ENCODE data around the gene ADD1.

ADD1 gene

DNA sequence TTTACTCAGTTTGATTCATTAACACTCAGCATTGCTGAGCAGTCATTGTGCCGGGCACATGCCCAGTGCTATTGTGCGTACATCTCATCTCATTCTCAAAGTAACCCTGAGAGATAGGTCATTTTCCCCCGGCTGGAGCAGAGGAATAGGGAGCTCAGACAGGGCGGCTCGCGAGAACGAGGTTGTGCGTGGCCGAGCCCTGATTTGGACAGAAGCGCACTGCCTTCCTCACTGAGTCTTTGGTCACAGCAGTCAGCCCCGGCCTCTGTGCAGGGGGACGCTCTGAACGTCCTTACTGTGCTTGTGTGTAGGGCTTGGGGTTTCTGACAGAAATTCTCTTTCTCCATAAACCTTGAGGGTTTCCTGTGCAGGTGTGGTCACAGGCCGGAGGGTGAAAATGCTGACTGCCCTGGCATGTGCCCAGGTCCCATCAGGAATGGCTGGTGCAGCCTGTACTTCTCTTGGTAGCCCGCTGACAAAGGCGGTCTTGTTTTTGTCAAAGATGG lies 80.1 kb downstream of the ADD1 start:
- no peak for DNase-seq

DNA sequence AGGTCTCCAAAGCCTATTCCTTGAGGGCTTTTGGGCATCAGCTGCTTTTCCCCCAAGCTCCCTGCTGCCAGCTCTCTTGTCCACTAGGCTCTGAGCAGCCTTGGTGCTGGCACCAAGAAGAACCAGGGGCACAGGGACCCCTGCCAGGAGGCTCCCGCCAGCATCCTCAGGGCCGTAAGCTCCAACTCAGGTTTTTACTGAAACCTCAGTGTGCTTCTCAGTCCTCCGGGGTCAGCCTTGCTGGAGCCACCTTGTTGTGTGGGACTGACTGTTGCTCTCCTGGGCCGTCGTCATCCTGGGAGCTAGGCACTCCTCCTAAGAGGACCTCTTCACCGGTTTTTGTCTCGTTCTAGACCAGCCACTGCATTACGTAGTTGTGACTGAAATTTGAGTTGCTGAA lies 80.6 kb downstream of the ADD1 start:
- no peak for DNase-seq

DNA sequence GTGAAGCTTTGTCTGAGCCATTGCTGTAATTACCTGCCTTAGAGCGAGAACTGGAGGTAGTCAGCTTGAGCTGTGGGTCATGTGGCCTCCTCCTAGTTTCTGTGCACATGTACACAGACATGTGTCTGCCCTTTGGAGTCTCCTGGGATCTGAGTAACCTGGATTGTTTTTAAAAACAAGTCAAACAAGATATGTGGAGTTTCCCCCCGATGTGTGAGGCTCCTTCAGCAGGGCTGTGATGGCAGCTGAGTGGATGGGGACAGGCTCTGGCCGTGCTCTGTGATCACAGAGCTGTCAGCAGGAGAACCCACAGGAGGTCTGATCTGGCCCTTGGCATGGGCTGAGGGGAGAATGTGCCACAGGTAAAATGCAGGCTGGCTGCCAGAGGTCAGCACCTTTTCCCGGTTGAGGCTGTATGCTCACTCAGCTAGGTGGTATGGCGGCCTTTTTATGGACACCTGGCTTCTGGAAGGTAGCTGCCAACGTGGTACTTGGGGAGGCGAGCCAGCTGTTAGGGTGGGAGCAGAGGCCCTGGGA lies 81.2 kb downstream of the ADD1 start:
- DNase-seq = no peak

DNA sequence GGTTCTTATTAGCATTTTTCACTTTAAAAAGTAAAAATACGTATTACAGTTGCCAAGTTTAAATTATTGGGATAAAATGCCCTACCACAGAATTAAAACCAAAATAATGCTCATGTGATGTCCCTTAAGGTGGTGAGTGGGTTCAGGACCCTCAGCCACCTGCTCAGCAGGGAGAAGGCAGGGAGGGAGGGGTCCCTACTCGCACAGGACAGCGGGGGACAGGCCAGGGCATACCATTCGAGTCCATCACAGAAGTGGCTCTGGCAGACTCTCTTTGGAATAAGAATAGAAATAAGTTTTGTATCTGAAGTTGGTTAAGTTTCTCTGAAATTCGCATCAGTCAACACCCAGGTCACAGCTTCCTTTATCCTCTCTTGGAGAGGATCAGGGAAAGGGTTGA lies 81.9 kb downstream of the ADD1 start:
- no peak for DNase-seq

DNA sequence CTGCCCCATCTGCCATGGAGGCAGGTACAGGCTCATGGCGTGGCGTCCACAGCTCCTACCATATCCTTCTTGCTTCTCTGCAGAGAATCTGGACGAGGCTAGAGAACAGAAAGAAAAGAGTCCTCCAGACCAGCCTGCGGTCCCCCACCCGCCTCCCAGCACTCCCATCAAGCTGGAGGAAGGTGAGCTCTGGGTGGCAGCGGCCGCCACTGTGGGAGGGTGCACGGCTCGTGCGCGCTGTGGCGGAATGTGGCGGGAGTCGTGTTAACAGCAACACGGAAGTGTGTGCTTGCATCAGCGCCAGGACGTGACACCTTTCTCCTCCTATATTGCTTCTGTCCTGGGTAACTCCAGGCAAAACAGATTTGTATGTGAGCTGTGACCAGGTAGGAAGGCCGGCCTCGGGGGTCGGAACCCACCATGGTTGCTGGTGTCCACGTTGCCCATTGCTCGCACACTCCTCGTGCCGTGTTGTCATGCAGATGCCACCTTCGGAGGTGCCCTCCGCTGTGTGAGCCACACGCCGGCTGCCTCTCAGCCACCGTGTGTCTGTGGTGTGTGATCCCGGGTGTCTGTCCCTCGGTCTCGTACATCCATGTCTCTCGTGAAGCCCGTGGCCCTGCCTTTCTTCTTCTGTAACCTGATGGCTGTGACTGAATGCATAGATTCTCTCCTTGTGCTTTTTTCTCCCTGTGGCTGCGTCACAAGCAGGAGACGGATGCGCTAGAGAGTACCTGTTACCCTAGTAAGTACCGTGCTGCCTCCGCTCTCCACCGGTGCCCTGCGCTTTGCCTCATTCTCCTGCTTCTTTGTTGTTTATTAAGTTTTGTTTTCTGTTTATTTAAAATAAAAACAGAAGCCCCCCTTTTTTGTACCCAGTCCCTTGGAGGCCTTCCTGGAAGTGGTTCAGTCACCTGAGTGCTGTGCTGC lies 82.6 kb downstream of the ADD1 start:
- no peak for DNase-seq

DNA sequence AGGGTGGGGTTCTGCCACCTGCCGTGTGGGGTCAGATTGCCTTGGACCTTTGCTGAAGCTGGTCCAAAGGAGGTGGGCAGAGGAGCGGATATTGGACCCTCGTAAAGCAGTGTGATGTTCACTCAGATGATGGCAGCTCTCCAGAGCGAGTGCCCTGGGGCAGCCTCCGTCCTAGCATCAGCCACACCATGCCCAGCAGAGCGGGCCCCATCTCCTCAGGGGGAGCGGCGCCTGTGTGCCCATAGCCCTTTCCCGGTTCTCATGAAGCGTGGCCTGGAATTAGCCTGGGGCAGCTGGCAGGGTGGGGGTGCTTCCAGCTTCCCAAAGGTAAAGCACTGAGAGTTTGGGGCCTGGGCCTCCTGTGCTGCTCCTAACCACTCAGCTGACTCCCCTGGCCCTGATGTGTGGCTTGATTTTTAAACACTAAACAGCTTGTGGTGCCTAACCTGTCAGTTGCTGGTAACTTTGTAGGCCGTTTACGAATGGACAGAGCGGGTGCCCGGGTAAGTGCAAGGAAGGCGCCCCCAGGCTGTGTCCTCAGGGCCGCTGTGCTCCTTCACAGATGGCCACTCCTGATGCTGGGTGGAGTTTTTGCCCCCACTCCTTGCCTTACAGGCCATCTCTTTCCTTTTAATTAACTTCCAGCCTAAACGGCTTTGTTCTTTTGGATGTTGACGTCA lies 83.5 kb downstream of the ADD1 start:
- DNase-seq = no peak

DNA sequence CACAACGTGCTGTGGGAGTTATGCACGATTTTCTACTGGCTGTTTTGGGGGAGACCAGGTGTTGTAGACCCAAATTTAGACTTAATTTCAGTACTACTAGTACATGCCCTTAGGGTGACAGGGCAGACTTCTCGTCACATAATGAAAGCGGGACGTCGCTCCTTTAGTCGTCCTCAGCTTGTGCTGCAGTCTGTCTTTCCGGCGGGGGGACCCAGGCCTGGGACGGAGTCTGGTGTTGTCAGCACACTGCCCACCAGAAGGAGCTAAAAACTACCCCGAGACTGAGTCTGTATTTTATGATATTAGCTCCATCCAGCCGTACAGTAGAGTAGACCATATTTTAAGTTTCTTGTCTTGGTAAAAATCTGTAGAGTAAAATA lies 84.0 kb downstream of the ADD1 start:
- DNase-seq = no peak

DNA sequence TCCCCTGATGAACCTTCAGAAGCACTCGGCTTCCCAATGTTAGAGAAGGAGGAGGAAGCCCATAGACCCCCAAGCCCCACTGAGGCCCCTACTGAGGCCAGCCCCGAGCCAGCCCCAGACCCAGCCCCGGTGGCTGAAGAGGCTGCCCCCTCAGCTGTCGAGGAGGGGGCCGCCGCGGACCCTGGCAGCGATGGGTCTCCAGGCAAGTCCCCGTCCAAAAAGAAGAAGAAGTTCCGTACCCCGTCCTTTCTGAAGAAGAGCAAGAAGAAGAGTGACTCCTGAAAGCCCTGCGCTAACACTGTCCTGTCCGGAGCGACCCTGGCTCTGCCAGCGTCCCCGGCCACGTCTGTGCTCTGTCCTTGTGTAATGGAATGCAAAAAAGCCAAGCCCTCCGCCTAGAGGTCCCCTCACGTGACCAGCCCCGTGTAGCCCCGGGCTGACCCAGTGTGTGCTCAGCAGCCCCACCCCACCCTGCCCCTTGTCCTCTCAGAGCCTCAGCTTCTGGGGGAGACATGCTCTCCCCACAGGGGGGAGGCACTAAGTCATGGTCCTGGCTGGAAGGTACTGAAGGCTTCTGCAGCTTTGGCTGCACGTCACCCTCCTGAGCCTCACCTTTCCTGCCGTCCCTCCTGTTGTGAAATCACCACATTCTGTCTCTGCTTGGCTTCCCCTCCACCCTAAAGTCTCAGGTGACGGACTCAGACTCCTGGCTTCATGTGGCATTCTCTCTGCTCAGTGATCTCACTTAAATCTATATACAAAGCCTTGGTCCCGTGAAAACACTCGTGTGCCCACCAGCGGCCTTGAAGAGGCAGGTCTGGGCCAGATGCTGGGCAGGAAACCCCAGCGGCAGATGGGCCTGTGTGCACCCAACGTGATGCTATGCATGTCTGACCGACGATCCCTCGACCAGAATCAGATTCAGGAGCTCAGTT lies 84.9 kb downstream of the ADD1 start:
- DNase-seq = no peak

DNA sequence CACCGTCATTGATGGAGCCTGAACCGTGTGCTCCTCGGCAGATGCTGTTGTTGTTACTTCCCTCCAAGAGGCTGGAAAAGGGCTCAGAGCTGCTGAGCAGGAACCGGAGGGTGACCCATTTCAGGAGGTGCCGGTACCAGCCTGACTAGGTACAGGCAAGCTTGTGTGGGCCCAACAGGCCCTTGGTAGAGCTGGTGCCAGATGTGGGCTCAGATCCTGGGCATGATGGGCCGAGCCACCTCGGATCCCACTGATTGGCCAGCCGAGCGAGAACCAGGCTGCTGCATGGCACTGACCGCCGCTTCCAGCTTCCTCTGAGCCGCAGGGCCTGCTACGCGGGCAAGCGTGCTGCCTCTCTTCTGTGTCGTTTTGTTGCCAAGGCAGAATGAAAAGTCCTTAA lies 85.8 kb downstream of the ADD1 start:
- DNase-seq = no peak

DNA sequence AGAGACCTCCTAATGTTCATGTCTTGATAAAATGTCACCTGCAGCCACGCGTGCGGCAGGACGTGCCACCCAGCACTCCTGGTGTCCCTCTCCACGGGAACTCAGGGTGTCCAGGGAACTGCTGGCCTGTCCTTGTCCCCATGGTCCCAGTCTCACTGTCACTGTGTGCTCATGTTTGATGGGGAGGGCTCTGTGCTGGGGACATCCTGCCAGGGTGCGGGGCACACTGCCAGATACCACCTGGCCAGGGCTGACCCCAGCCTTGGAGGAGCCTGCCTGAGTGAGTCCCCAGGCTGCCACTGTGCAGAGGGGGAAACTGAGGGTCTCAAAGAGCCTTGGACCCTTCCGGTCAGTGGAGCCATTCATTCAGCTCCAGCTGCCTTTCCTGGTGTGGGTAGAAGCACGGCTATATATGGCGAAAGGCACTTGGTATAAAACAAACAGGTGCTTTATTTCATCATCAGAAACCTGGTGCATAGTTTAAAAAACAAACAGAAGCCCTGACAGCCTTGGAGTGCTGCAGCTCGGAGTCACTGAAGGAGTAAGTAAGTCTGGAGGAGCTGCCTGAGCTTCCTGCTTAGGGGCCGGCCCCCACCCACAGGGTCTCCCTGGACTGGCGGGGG lies 86.6 kb downstream of the ADD1 start:
- no peak for DNase-seq

DNA sequence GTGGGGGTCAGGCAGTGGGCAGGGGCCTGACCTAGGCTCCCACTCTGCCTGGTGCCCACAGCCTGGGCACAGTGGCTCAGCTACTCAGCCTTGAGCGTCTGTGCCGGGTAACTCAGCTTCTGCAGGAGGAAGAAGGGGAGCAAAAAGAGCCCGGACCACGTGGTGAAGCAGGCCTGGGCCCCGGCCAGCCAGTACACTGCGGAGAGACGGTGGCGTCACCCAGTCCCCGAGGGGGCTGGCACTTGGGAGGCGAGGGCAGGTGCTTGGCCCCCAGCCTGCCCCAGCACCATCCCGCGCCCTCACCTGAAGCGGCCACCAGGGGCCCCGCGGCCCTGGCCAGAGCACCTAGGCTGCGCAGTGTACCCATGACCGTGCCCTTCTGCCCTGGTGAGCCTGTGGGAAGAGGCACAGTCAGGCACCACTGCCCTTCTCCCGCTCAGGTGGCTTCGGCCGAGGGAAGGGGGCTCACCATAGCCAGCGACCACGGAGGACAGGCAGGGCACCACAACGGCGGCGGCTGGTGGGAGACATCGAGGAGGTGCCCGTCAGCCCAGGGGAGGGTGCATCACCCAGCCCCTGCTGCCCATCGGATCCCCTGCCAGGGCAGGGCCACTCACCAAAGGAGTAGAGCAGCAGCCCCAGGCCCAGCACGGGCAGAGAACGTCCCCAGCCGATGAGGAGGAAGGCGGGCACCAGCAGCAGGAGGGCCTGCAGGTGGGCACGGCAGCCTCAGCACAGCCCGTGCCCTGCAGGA lies 87.3 kb downstream of the ADD1 start:
- no peak for DNase-seq

DNA sequence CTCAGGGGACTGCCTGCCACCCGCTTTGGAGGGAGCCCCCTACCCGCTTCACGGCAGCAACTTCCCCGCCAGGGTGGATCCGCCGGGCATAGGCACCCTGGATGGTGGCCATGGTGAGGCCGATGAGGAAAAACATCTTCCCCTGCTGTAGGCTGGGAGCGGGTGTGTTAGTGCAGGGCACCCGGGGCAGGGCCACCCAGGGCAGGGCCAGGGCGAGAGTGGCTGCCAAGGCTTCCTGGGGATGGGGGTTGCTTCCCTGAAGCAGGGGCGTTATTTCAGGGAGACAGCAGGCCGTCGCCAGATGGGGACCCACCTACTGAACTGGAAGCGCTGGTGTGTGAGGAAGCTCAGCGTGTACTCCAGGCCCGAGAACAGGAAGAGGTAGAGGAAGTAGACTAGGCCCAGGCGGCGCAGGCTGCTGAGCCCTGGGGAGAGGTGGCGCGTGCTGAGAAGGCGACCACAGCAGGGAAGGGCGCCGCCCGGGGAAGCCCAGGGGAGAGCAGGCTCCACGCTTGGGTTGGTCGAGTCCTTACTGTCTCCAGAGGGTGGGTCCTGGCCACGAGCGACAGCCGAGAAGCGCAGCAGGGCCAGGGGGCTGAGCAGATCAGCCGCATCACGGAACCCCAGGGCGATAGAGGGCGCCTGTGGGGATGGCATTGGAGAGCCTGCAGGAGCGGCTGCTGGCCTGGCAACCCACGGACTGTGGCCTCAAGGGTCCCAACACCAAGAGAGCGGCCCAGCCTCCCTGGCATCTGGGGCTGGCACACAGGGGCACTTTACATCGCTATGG lies 88.1 kb downstream of the ADD1 start:
- no peak for DNase-seq

DNA sequence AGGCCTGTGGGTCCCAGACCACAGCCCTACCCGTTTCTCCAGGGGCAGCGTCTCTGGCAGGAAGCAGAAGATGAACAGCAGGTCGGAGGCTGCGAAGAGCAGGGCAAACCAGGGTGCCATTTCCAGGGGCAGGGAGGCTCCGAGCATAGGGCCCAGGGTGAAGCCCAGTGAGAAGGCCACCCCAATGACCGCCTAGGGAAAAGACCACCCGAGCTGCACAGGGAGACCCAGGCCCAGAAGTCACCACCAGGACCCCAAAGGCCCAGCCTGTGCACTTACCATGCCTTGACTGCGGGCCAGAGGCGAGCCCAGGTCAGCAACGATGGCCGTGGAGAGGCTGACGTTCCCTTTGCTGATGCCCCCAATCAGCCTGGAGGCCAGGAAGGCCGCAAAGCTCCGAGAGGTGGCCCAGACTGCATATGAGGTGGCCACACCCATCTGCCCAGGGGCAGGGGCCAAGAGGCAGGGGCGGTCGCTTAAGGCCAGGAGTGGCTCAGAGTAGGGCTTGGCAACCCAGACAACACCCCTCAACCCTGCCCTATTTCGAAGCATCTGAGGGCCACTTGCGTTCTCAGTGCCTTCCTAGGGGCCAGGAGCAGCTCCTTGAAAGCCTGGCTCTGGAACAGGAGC lies 88.8 kb downstream of the ADD1 start:
- no peak for DNase-seq

DNA sequence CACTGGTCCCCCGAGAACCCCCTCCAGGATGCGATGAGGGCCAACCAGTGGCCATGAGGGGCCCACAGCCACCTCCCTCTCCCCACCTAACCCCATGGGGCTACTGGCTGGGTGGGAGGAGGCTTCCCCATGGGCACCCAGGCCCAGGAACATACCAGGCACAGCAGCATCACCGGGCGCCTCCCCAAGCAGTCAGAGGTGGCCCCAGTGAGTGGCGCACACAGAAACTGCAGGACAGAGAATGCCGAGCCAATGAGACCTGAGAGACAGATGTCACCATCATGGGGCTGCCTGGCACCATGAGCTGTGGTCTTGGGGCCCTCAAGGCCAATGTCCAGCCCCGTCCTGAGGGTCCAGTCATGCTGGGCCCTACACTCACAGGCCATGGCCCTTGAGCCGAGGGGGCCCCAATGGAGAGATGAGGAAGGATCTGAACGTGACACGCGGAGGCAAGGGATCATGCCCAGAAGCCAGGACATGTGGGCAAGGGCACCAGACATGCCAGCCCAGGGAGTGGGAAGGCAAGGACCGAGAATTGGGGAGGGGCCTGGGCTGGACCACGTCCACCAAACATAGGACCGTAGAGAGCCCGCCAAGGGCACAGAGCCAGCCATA lies 89.4 kb downstream of the ADD1 start:
- DNase-seq = no peak

DNA sequence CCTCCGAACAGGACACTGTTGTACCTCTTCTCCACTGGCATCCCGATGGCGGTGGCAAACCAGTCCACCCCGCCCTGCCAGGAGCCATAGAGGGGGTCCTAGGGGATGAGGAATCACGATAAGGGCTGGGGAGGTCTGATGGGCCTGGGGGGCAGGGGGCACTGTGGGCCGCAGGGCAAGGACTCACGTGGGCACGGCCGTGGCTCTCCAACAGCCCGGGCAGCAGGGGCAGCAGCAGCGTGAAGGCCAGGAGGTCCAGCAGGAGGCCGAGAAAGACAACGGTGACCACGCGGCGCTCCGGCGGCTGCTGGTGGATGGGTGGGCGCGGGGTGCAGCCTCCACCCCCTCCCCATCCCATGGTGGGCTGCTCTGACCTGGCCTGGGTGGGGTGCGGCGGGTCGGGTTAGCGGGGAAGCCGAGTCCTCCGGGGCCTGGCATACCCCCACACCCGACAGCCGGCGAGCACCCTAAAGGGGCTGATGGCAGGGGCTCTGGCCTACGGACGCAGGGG lies 90.0 kb downstream of the ADD1 start:
- DNase-seq = no peak

DNA sequence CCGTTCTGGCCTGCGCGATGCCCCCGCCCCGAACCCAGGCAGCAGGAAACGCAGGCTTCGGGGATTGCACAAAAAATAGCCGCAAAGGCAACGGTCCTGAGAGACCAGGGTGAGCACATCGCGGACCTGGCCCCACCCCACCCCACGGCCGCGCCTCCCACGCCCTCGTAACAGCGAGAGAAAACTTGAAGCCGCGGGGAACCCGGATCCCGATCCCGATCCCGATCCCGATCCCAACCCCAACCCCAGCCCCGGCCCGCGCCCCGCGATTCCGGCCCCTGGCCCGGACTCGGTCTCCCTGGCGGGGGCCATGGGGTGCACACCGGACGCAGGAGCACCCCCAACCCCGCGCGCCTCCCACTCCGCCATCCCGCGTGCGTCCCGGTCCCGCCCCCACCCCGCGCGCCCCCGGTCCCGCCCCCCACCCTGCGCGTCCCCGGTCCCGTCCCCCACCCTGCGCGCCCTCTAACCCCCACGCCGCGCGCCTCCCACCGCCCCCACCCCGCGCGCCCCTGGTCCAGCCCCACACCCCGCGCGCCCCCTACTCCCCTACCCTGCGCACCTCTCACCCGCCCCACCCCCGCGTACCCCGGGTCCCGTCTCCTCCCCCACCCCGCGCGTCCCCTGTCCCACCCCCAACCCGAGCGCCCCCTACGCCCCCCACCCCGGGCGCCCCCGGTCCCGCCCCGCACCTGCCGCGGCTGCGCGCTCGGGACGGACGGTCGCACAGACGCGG lies 90.6 kb downstream of the ADD1 start:
- peak; percentile 31 for DNase-seq

DNA sequence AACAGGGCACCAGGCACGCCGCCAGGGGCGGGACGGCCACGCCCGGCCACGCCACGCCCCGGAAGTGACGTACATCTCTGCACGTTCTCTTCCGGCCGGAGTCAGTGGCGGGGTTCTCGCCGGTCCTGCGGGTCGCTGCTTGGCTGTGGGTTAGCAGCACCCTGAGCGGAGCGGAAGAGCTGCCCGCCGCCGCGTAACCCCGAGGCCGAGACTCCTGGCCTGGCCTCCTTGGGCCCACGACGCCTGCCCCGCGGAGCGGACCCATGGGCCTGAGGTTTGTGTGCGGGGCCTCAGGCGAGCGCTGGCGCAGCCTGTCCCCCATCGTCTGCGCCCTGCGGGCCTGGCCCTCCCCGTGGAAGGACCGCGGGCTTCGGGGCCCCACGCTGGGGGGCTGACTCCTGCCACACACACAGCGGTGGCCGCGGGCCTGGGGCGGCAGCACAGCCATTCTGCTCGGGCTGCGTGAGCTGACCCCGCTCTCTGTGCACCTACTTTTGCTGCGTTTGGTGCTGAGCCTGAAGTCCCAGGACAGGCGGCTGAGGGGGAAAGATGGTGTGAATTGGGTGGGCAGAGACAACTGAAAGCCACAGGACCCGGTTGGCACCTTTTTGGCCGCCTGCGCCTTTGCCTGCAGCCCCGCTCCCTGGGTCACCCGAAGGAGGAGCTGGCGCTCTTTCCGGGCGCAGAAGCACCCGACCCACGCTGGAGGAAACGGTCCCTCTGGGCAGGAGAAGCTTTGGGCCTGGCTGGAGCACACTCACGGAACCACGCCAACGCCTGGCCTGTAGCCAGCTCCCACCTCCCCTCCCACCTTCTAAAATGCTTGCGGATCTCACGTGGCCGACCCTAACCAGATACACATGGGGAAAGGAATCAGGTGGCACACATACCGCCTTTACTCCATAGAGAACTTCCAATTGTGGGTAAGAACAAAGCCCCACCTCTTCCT lies 91.4 kb downstream of the ADD1 start:
- peak; percentile 87 for DNase-seq

All from fibroblast of skin of back (primary cell).